ENCODE measurements around the gene MACF1.

The MACF1 gene

GRCh38 chr1:39360731-39361130, 156.2 kb downstream of the MACF1 start:
- H3K4me1 ChIP-seq (ENCODE audit: control insufficient read depth in 1 of 2, insufficient read depth in 2 of 2, low read length in 2 of 2) = no peaks in the 10 kb centered on the region
- no CpG with 5 or more reads among the region's 1 CpG for WGBS (ENCODE audit: extremely low coverage, insufficient coverage, insufficient read length)

GRCh38 chr1:39361446-39361845, 157.0 kb downstream of the MACF1 start:
- Histone ChIP-seq H3K4me3 (ENCODE audit: low read depth, low read length) (no peak overlapping the region), H3K14ac (ENCODE audit: low read length) (no peak overlapping the region), H3K27me3 (ENCODE audit: insufficient read depth, low read length) (no peaks in the 10 kb centered on the region), H2BK12ac (ENCODE audit: low read length) (no peak overlapping the region), H4K8ac (ENCODE audit: low read depth, low read length) (no peak overlapping the region), H3K4ac (ENCODE audit: low read depth, low read length) (no peak overlapping the region), H2AFZ (ENCODE audit: insufficient read depth, low read length, poor library complexity) (no peak overlapping the region), H2BK5ac (ENCODE audit: low read depth, low read length, poor library complexity) (no peak overlapping the region), H2BK120ac (ENCODE audit: insufficient read depth, low read length, poor library complexity) (no peak overlapping the region), H3K36me3 (ENCODE audit: control insufficient read depth in 1 of 2, insufficient read depth in 2 of 2, low read length in 2 of 2) (peaks cover 28 to 44% of the 10 kb centered on the region in 2 experiments), H3K4me2 (ENCODE audit: low read length) (no peak overlapping the region), H3K23ac (ENCODE audit: low read length) (no peak overlapping the region), H4K12ac (ENCODE audit: low read depth, low read length) (no peak overlapping the region), H3K79me2 (ENCODE audit: control insufficient read depth, insufficient read depth, low read length, poor library complexity) (no peaks in the 10 kb centered on the region), H4K91ac (ENCODE audit: low read depth, low read length) (no peak overlapping the region), H3K9ac (ENCODE audit: low read length) (no peak overlapping the region), H3K18ac (ENCODE audit: low read length) (no peak overlapping the region), H2AK5ac (ENCODE audit: low read length) (no peak overlapping the region), H3K79me1 (ENCODE audit: low read length) (no peaks in the 10 kb centered on the region), H3K4me1 (ENCODE audit: control insufficient read depth in 1 of 2, insufficient read depth in 2 of 2, low read length in 2 of 2) (no peaks in the 10 kb centered on the region), H3K9me3 (ENCODE audit: insufficient read depth, low read depth, low read length) (no peaks in the 10 kb centered on the region), H3K27ac (ENCODE audit: low read depth, low read length) (no peak overlapping the region)
- DNase-seq = peak; percentile 52 to 72
- WGBS (ENCODE audit: extremely low coverage, insufficient coverage, insufficient read length) = no CpG with 5 or more reads among the region's 5 CpGs

More at GRCh38 chr1:39360731-39361130, 156.2 kb downstream of the MACF1 start:
- Histone ChIP-seq H3K36me3 (ENCODE audit: control insufficient read depth in 1 of 2, insufficient read depth in 2 of 2, low read length in 2 of 2) (peaks cover 26 to 47% of the 10 kb centered on the region in 2 experiments), H3K4me2 (ENCODE audit: low read length) (no peak overlapping the region), H3K9me3 (ENCODE audit: insufficient read depth, low read depth, low read length) (no peaks in the 10 kb centered on the region), H3K27ac (ENCODE audit: low read depth, low read length) (no peak overlapping the region), H3K4ac (ENCODE audit: low read depth, low read length) (no peak overlapping the region), H3K23ac (ENCODE audit: low read length) (no peak overlapping the region), H3K4me3 (ENCODE audit: low read depth, low read length) (no peak overlapping the region), H2AK5ac (ENCODE audit: low read length) (no peak overlapping the region), H3K79me1 (ENCODE audit: low read length) (no peaks in the 10 kb centered on the region), H3K14ac (ENCODE audit: low read length) (no peak overlapping the region), H4K12ac (ENCODE audit: low read depth, low read length) (no peak overlapping the region), H2BK12ac (ENCODE audit: low read length) (no peak overlapping the region), H2BK120ac (ENCODE audit: insufficient read depth, low read length, poor library complexity) (no peak overlapping the region), H3K9ac (ENCODE audit: low read length) (no peak overlapping the region), H3K27me3 (ENCODE audit: insufficient read depth, low read length) (no peaks in the 10 kb centered on the region), H4K91ac (ENCODE audit: low read depth, low read length) (no peak overlapping the region), H3K18ac (ENCODE audit: low read length) (no peak overlapping the region), H2BK5ac (ENCODE audit: low read depth, low read length, poor library complexity) (no peak overlapping the region), H2AFZ (ENCODE audit: insufficient read depth, low read length, poor library complexity) (no peak overlapping the region), H3K79me2 (ENCODE audit: control insufficient read depth, insufficient read depth, low read length, poor library complexity) (no peaks in the 10 kb centered on the region), H4K8ac (ENCODE audit: low read depth, low read length) (no peak overlapping the region)
- DNase-seq = peak; percentile 66 to 77

DNA sequence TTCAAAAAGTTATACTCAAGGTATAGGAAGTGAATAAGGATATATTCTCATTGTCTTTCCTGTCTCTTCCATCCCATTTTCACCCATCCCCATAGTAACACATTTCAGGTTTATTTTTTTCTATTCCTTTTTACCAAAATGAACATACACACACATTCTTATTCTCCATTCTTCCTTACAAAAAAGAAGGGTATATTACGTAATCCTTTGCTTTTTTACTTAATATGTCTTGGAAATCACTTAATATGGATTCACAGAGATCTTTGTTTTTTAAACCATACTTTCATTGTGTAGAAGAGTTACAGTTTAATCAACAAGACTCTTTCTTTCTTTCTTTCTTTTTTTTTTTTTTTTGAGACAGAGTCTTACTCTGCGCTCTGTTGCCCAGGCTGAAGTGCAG, 158.8 kb downstream of the MACF1 start:
- no peak overlapping the region for H3K23ac ChIP-seq (ENCODE audit: low read length)
- no peak overlapping the region for H4K91ac ChIP-seq (ENCODE audit: low read depth, low read length)
- no peaks in the 10 kb centered on the region for H3K79me1 ChIP-seq (ENCODE audit: low read length)
- no peak overlapping the region for H3K14ac ChIP-seq (ENCODE audit: low read length)
- H3K27me3 ChIP-seq (ENCODE audit: insufficient read depth, low read length) = no peaks in the 10 kb centered on the region
- H2BK120ac ChIP-seq (ENCODE audit: insufficient read depth, low read length, poor library complexity) = no peak overlapping the region
- DNase-seq = no peak
- H3K79me2 ChIP-seq (ENCODE audit: control insufficient read depth, insufficient read depth, low read length, poor library complexity) = no peaks in the 10 kb centered on the region
- H3K4me1 ChIP-seq (ENCODE audit: control insufficient read depth in 1 of 2, insufficient read depth in 2 of 2, low read length in 2 of 2) = no peaks in the 10 kb centered on the region
- H3K36me3 ChIP-seq (ENCODE audit: control insufficient read depth in 1 of 2, insufficient read depth in 2 of 2, low read length in 2 of 2) = peaks cover 30 to 34% of the 10 kb centered on the region in 2 experiments
- no peak overlapping the region for H3K18ac ChIP-seq (ENCODE audit: low read length)
- no peak overlapping the region for H2AK5ac ChIP-seq (ENCODE audit: low read length)
- H4K8ac ChIP-seq (ENCODE audit: low read depth, low read length) = no peak overlapping the region
- no peak overlapping the region for H3K4me2 ChIP-seq (ENCODE audit: low read length)
- H3K4me3 ChIP-seq (ENCODE audit: low read depth, low read length) = no peak overlapping the region
- H2AFZ ChIP-seq (ENCODE audit: insufficient read depth, low read length, poor library complexity) = no peak overlapping the region
- H3K9me3 ChIP-seq (ENCODE audit: insufficient read depth, low read depth, low read length) = no peaks in the 10 kb centered on the region
- no peak overlapping the region for H3K9ac ChIP-seq (ENCODE audit: low read length)
- WGBS (ENCODE audit: extremely low coverage, insufficient coverage, insufficient read length) = no CpG with 5 or more reads among the region's 2 CpGs
- H3K27ac ChIP-seq (ENCODE audit: low read depth, low read length) = no peak overlapping the region
- H4K12ac ChIP-seq (ENCODE audit: low read depth, low read length) = no peak overlapping the region
- H2BK12ac ChIP-seq (ENCODE audit: low read length) = no peak overlapping the region
- H3K4ac ChIP-seq (ENCODE audit: low read depth, low read length) = no peak overlapping the region
- no peak overlapping the region for H2BK5ac ChIP-seq (ENCODE audit: low read depth, low read length, poor library complexity)

- H2BK5ac ChIP-seq (ENCODE audit: low read depth, low read length, poor library complexity) = no peak overlapping the region
- no peak overlapping the region for H4K12ac ChIP-seq (ENCODE audit: low read depth, low read length)
- H2AK5ac ChIP-seq (ENCODE audit: low read length) = no peak overlapping the region
- no CpG with 5 or more reads among the region's 1 CpG for WGBS (ENCODE audit: extremely low coverage, insufficient coverage, insufficient read length)
- no peak overlapping the region for H4K8ac ChIP-seq (ENCODE audit: low read depth, low read length)
- H3K18ac ChIP-seq (ENCODE audit: low read length) = no peak overlapping the region
- no peaks in the 10 kb centered on the region for H3K79me1 ChIP-seq (ENCODE audit: low read length)
- H3K27me3 ChIP-seq (ENCODE audit: insufficient read depth, low read length) = no peaks in the 10 kb centered on the region
- no peaks in the 10 kb centered on the region for H3K4me1 ChIP-seq (ENCODE audit: control insufficient read depth in 1 of 2, insufficient read depth in 2 of 2, low read length in 2 of 2)
- H4K91ac ChIP-seq (ENCODE audit: low read depth, low read length) = no peak overlapping the region
- no peak overlapping the region for H3K4ac ChIP-seq (ENCODE audit: low read depth, low read length)
- no peak overlapping the region for H3K9ac ChIP-seq (ENCODE audit: low read length)
- no peak for DNase-seq
- H3K36me3 ChIP-seq (ENCODE audit: control insufficient read depth in 1 of 2, insufficient read depth in 2 of 2, low read length in 2 of 2) = peaks cover 27% of the 10 kb centered on the region in 2 experiments
- H3K14ac ChIP-seq (ENCODE audit: low read length) = no peak overlapping the region
- H2AFZ ChIP-seq (ENCODE audit: insufficient read depth, low read length, poor library complexity) = no peak overlapping the region
- H3K4me2 ChIP-seq (ENCODE audit: low read length) = no peak overlapping the region
- no peaks in the 10 kb centered on the region for H3K79me2 ChIP-seq (ENCODE audit: control insufficient read depth, insufficient read depth, low read length, poor library complexity)
- H3K4me3 ChIP-seq (ENCODE audit: low read depth, low read length) = no peak overlapping the region
- no peak overlapping the region for H2BK120ac ChIP-seq (ENCODE audit: insufficient read depth, low read length, poor library complexity)
- no peak overlapping the region for H3K27ac ChIP-seq (ENCODE audit: low read depth, low read length)
- H3K23ac ChIP-seq (ENCODE audit: low read length) = no peak overlapping the region
- H2BK12ac ChIP-seq (ENCODE audit: low read length) = no peak overlapping the region
- no peaks in the 10 kb centered on the region for H3K9me3 ChIP-seq (ENCODE audit: insufficient read depth, low read depth, low read length)
Observed at GRCh38 chr1:39368045-39368444, 163.6 kb downstream of the MACF1 start.
